Measurements from ENCODE around the gene TBC1D24.

GRCh38 chr16:2520784-2521531 is 46.0 kb downstream of the TBC1D24 start:
- TF ChIP-seq CTCF (IDR thresholded peaks at IDR 0.05; ENCODE audit: low read depth, low read length) (no peak), EZH2phosphoT487 (IDR thresholded peaks at IDR 0.05; ENCODE audit: low read depth) (no peak)
